ENCODE results near the gene ABCC1. TPM values are rescaled to one million over a fixed set of nuclear protein-coding genes. Genes with fewer than 3 reads are reported as not detected.

Gene ABCC1
- total and polyA plus RNA-seq, 2 donors: 11.6 to 18.1 TPM

DNA sequence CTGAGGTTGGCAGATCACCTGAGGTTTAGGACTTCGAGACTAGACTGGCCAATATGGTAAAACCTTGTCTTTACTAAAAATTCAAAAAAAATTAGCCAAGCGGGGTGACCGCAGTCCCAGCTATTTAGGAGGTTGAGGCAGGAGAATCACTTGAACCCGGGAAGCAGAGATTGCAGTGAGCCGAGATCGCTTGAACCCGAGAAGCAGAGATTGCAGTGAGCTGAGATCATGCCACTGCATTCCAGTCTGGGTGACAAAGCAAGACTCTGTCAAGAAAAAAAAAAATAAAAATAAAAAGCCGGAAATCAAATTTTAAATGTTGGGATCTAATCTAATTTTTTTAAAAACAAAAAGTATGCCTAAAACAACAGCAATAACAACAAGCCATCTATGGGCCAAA lies 56.3 kb downstream of the ABCC1 start:
- H3K27ac ChIP-seq (ENCODE audit: low read depth in 1 of 2, low read length in 1 of 2): no peak overlapping the region
- no peak overlapping the region for H3K4me3 ChIP-seq (ENCODE audit: low read length in 2 of 2)
- no peak for DNase-seq (ENCODE audit: low read depth in 6 of 9, low spot score in 9 of 9)
- WGBS: 98% methylated on average over 8 of the region's 8 CpGs
- H3K36me3 ChIP-seq (ENCODE audit: control insufficient read depth in 2 of 2, insufficient read depth in 2 of 2, low read length in 1 of 2): peaks cover 13 to 20% of the 10 kb centered on the region in 2 donors
- H3K9me3 ChIP-seq (ENCODE audit: control insufficient read depth in 2 of 2, insufficient read depth in 1 of 2, low read length in 1 of 2): no peaks in the 10 kb centered on the region
- no peaks in the 10 kb centered on the region for H3K27me3 ChIP-seq (ENCODE audit: control insufficient read depth in 2 of 2, insufficient read depth in 1 of 2, low read length in 1 of 2)
- H3K4me1 ChIP-seq (ENCODE audit: control insufficient read depth in 2 of 2, insufficient read depth in 2 of 2, low read length in 2 of 2): peaks cover 14 to 15% of the 10 kb centered on the region in 2 donors

DNA sequence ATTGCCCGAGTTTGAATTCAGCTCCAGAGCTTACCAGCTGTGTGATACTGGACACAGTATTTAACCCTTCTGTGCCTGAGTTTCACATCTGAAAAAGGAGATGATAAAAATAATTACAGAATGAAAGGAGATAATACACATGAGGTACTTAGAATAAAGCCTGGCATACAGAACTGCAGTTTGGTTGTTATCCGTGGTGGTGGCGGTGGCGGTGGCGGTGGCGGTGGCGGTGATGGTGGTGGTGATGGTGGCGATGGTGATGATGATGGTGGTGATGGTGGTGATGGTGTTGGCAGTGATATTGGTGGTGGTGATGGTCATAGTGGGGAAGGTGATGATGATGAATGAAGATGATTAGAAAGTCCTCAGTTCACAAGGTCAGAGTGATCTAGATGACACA lies 57.2 kb downstream of the ABCC1 start:
- peak overlapping the region in 1 of 2 donors; percentile 82 for H3K27ac ChIP-seq (ENCODE audit: low read depth in 1 of 2, low read length in 1 of 2)

DNA sequence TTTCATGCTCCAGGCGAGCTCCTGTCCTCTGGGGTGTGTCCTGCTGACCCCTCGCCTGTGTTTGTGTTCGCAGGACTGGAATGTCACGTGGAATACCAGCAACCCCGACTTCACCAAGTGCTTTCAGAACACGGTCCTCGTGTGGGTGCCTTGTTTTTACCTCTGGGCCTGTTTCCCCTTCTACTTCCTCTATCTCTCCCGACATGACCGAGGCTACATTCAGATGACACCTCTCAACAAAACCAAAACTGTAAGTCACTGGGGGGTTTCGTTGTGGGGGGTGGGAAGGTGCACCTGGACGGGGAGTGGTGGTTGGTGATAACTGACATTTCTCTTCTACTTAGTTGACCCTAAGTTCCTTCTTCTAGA lies 58.3 kb downstream of the ABCC1 start:
- WGBS: 6% methylated on average over 11 of the region's 11 CpGs

More for the DNA sequence above, 57.2 kb downstream of the ABCC1 start:
- H3K9me3 ChIP-seq (ENCODE audit: control insufficient read depth in 2 of 2, insufficient read depth in 1 of 2, low read length in 1 of 2): no peaks in the 10 kb centered on the region
- no peaks in the 10 kb centered on the region for H3K27me3 ChIP-seq (ENCODE audit: control insufficient read depth in 2 of 2, insufficient read depth in 1 of 2, low read length in 1 of 2)
- H3K36me3 ChIP-seq (ENCODE audit: control insufficient read depth in 2 of 2, insufficient read depth in 2 of 2, low read length in 1 of 2): peaks cover 13 to 26% of the 10 kb centered on the region in 2 donors
- no peak overlapping the region for H3K4me3 ChIP-seq (ENCODE audit: low read length in 2 of 2)
- peaks cover 14 to 15% of the 10 kb centered on the region in 2 donors for H3K4me1 ChIP-seq (ENCODE audit: control insufficient read depth in 2 of 2, insufficient read depth in 2 of 2, low read length in 2 of 2)
- 98% methylated on average over 8 of the region's 8 CpGs for WGBS
- no peak for DNase-seq (ENCODE audit: low read depth in 6 of 9, low spot score in 9 of 9)

DNA sequence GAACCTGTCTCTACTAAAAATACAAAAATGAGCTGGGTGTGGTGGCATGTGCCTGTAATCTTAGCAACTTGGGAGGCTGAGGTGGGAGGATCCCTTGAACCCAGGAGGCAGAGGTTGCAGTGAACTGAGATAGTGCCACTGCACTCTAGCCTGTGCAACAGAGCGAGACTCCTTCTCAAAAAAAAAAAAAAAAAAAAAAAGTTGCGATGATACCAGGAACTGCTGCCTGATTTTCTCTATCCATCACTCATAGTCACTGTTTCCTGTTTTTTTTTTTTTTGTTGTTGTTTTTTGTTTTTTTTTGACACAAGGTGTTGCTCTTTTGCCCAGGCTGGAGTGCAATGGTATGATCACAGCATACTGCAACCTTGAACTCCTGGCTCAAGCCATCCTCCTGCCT lies 59.2 kb downstream of the ABCC1 start:
- 93% methylated on average over 2 of the region's 2 CpGs for WGBS
- Histone ChIP-seq H3K27ac (ENCODE audit: low read depth in 1 of 2, low read length in 1 of 2) (peak overlapping the region in 1 of 2 donors; percentile 26), H3K9me3 (ENCODE audit: control insufficient read depth in 2 of 2, insufficient read depth in 1 of 2, low read length in 1 of 2) (no peaks in the 10 kb centered on the region), H3K36me3 (ENCODE audit: control insufficient read depth in 2 of 2, insufficient read depth in 2 of 2, low read length in 1 of 2) (peaks cover 19 to 29% of the 10 kb centered on the region in 2 donors), H3K4me3 (ENCODE audit: low read length in 2 of 2) (no peak overlapping the region), H3K27me3 (ENCODE audit: control insufficient read depth in 2 of 2, insufficient read depth in 1 of 2, low read length in 1 of 2) (no peaks in the 10 kb centered on the region), H3K4me1 (ENCODE audit: control insufficient read depth in 2 of 2, insufficient read depth in 2 of 2, low read length in 2 of 2) (peaks cover 11 to 15% of the 10 kb centered on the region in 2 donors)
- no peak for DNase-seq (ENCODE audit: low read depth in 6 of 9, low spot score in 9 of 9)

More for the DNA sequence above, 58.3 kb downstream of the ABCC1 start:
- no peaks in the 10 kb centered on the region for H3K9me3 ChIP-seq (ENCODE audit: control insufficient read depth in 2 of 2, insufficient read depth in 1 of 2, low read length in 1 of 2)
- H3K36me3 ChIP-seq (ENCODE audit: control insufficient read depth in 2 of 2, insufficient read depth in 2 of 2, low read length in 1 of 2): peaks cover 19 to 26% of the 10 kb centered on the region in 2 donors
- H3K4me1 ChIP-seq (ENCODE audit: control insufficient read depth in 2 of 2, insufficient read depth in 2 of 2, low read length in 2 of 2): peaks cover 11 to 15% of the 10 kb centered on the region in 2 donors
- H3K4me3 ChIP-seq (ENCODE audit: low read length in 2 of 2): no peak overlapping the region
- DNase-seq (ENCODE audit: low read depth in 6 of 9, low spot score in 9 of 9): peak in 8 of 9 donors; percentile 16 to 64 (median 27)
- H3K27ac ChIP-seq (ENCODE audit: low read depth in 1 of 2, low read length in 1 of 2): peak overlapping the region; percentile 82 to 83
- H3K27me3 ChIP-seq (ENCODE audit: control insufficient read depth in 2 of 2, insufficient read depth in 1 of 2, low read length in 1 of 2): no peaks in the 10 kb centered on the region

DNA sequence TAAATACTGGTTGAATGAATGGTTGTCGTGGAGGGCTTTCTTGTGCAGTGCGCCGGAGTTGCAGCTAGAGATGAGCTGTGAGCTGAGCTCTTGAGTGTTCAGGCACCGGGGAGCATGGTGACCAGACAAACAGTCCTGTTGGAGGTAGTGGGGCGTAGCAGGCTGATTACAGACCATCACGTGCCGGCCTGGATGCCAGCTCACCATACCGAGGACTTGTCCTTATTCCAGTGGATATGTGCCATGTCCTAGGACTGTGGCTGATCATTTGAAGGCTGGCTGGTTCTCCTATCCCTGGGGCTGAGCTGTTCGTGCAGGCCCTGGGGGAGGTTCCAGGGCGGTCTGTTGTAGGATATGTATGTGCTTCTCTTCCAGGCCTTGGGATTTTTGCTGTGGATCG lies 60.0 kb downstream of the ABCC1 start:
- H3K9me3 ChIP-seq (ENCODE audit: control insufficient read depth in 2 of 2, insufficient read depth in 1 of 2, low read length in 1 of 2): no peaks in the 10 kb centered on the region
- DNase-seq (ENCODE audit: low read depth in 6 of 9, low spot score in 9 of 9): no peak
- H3K27me3 ChIP-seq (ENCODE audit: control insufficient read depth in 2 of 2, insufficient read depth in 1 of 2, low read length in 1 of 2): no peaks in the 10 kb centered on the region
- peaks cover 11 to 15% of the 10 kb centered on the region in 2 donors for H3K4me1 ChIP-seq (ENCODE audit: control insufficient read depth in 2 of 2, insufficient read depth in 2 of 2, low read length in 2 of 2)
- no peak overlapping the region for H3K27ac ChIP-seq (ENCODE audit: low read depth in 1 of 2, low read length in 1 of 2)
- H3K36me3 ChIP-seq (ENCODE audit: control insufficient read depth in 2 of 2, insufficient read depth in 2 of 2, low read length in 1 of 2): peaks cover 19 to 33% of the 10 kb centered on the region in 2 donors
- 96% methylated on average over 11 of the region's 11 CpGs for WGBS
- no peak overlapping the region for H3K4me3 ChIP-seq (ENCODE audit: low read length in 2 of 2)

DNA sequence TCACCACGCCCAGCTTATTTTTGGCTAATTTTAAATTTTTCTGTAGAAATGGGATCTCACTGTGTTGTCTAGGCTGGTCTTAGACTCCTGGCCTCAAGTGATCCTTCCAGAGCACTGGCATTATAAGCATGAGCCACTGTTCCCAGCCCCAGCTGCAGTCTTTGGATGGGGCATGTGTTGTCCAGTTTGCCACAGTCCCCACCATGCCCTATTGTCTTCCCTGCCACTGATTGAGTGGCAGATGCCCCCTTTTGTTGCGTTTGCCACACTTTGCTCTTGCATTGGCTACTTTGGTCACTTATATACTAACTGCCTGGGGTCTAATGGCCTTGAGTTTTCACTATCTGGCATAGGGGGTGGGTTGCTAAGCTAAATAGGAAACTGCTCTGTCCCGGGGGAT lies 60.8 kb downstream of the ABCC1 start:
- 98% methylated on average over 3 of the region's 3 CpGs for WGBS
- no peak for DNase-seq (ENCODE audit: low read depth in 6 of 9, low spot score in 9 of 9)
- H3K27ac ChIP-seq (ENCODE audit: low read depth in 1 of 2, low read length in 1 of 2): peak overlapping the region in 1 of 2 donors; percentile 47
- no peaks in the 10 kb centered on the region for H3K27me3 ChIP-seq (ENCODE audit: control insufficient read depth in 2 of 2, insufficient read depth in 1 of 2, low read length in 1 of 2)
- H3K4me1 ChIP-seq (ENCODE audit: control insufficient read depth in 2 of 2, insufficient read depth in 2 of 2, low read length in 2 of 2): peaks cover 11 to 15% of the 10 kb centered on the region in 2 donors
- H3K36me3 ChIP-seq (ENCODE audit: control insufficient read depth in 2 of 2, insufficient read depth in 2 of 2, low read length in 1 of 2): peaks cover 19 to 37% of the 10 kb centered on the region in 2 donors
- no peaks in the 10 kb centered on the region for H3K9me3 ChIP-seq (ENCODE audit: control insufficient read depth in 2 of 2, insufficient read depth in 1 of 2, low read length in 1 of 2)
- no peak overlapping the region for H3K4me3 ChIP-seq (ENCODE audit: low read length in 2 of 2)

DNA sequence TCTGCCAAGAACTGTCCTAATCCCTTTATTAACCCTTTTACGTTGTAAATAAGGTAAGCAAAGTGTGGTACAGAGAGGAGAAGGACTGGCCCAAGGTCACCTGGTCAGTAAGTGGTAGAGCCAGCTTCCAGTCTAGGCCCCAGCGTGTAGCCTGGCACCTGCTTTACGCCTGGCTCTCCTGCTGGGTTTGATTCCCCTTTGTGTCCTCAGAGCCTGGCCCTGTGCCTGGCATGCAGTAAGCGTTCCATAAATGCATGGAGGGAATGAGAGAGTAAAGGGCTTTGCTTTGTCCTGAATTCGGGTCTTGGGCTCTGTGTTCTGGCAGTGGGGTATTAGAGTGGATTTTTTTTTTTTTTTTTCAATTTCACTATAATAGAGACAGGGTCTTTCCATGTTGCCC lies 62.7 kb downstream of the ABCC1 start:
- Histone ChIP-seq H3K36me3 (ENCODE audit: control insufficient read depth in 2 of 2, insufficient read depth in 2 of 2, low read length in 1 of 2) (peaks cover 27 to 56% of the 10 kb centered on the region in 2 donors), H3K27ac (ENCODE audit: low read depth in 1 of 2, low read length in 1 of 2) (no peak overlapping the region), H3K9me3 (ENCODE audit: control insufficient read depth in 2 of 2, insufficient read depth in 1 of 2, low read length in 1 of 2) (no peaks in the 10 kb centered on the region), H3K4me3 (ENCODE audit: low read length in 2 of 2) (no peak overlapping the region), H3K4me1 (ENCODE audit: control insufficient read depth in 2 of 2, insufficient read depth in 2 of 2, low read length in 2 of 2) (peaks cover 8 to 14% of the 10 kb centered on the region in 2 donors), H3K27me3 (ENCODE audit: control insufficient read depth in 2 of 2, insufficient read depth in 1 of 2, low read length in 1 of 2) (no peaks in the 10 kb centered on the region)
- no peak for DNase-seq (ENCODE audit: low read depth in 6 of 9, low spot score in 9 of 9)
- WGBS: over 99% methylated on average over 5 of the region's 5 CpGs

DNA sequence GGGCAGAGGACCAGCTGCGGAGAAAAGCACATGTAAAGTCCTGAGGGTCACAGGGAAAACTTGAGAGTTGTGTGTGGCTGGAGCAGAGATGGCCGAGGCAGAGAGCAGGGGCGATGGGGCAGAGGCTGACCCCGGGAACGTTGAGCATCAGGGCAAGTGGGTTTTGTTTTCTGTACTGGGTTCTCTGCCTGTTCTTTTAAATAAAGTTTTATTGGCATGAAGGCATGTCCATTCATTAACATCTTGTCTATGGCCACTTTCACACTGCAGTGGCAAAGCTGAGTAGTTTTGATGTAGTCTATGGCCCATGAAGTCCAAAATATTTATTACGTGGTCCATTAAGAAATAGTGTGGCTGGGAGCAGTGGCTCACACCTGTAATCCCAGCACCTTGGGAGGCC lies 64.4 kb downstream of the ABCC1 start:
- Histone ChIP-seq H3K4me1 (ENCODE audit: control insufficient read depth in 2 of 2, insufficient read depth in 2 of 2, low read length in 2 of 2) (no peaks in the 10 kb centered on the region), H3K27me3 (ENCODE audit: control insufficient read depth in 2 of 2, insufficient read depth in 1 of 2, low read length in 1 of 2) (no peaks in the 10 kb centered on the region), H3K36me3 (ENCODE audit: control insufficient read depth in 2 of 2, insufficient read depth in 2 of 2, low read length in 1 of 2) (peaks cover 35 to 67% of the 10 kb centered on the region in 2 donors), H3K4me3 (ENCODE audit: low read length in 2 of 2) (no peak overlapping the region), H3K27ac (ENCODE audit: low read depth in 1 of 2, low read length in 1 of 2) (no peak overlapping the region), H3K9me3 (ENCODE audit: control insufficient read depth in 2 of 2, insufficient read depth in 1 of 2, low read length in 1 of 2) (no peaks in the 10 kb centered on the region)
- no peak for DNase-seq (ENCODE audit: low read depth in 6 of 9, low spot score in 9 of 9)
- 97% methylated on average over 6 of the region's 6 CpGs for WGBS

DNA sequence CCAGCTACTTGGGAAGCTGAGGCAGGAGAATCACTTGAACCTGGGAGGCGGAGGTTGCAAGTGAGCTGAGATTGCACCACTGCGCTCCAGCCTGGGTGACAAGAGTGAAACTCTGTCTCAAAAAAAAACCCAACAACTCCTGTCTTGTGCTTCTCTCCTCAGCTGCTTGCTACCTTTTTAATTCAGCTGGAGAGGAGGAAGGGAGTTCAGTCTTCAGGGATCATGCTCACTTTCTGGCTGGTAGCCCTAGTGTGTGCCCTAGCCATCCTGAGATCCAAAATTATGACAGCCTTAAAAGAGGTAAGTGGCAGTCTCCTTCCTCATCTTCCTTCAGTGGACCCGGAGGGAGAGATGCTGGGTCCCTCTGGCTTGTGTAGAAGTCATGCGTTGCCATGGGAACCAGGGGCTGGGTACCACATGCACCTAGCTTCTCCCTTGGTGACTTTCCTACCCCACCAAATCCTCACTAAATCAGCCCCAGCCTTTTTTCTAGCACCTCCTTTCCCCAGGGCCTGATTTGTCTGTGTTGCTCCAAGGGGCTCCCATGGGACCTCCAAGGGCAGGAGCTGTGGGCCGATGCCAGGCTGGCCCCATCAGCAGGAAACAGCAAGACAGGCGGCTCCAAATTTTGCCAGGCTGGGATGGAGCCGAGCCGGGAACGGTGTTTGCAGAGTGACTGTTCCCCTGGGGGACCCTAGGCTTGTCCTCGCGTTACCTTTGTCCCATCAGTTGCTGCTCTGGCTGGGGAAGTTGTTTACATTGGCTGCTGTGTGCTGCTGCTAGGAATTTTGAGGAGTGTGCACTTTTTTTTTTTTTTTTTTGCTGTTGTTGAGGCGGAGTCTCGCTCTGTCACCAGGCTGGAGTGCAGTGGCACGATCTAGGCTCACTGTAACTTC lies 65.2 kb downstream of the ABCC1 start:
- no peak overlapping the region for H3K27ac ChIP-seq (ENCODE audit: low read depth in 1 of 2, low read length in 1 of 2)
- peaks cover 38 to 68% of the 10 kb centered on the region in 2 donors for H3K36me3 ChIP-seq (ENCODE audit: control insufficient read depth in 2 of 2, insufficient read depth in 2 of 2, low read length in 1 of 2)
- 93% methylated on average over 14 of the region's 14 CpGs for WGBS

More for the DNA sequence above, 65.2 kb downstream of the ABCC1 start:
- no peak overlapping the region for H3K4me3 ChIP-seq (ENCODE audit: low read length in 2 of 2)
- H3K4me1 ChIP-seq (ENCODE audit: control insufficient read depth in 2 of 2, insufficient read depth in 2 of 2, low read length in 2 of 2): no peaks in the 10 kb centered on the region
- H3K9me3 ChIP-seq (ENCODE audit: control insufficient read depth in 2 of 2, insufficient read depth in 1 of 2, low read length in 1 of 2): no peaks in the 10 kb centered on the region
- no peak for DNase-seq (ENCODE audit: low read depth in 6 of 9, low spot score in 9 of 9)
- H3K27me3 ChIP-seq (ENCODE audit: control insufficient read depth in 2 of 2, insufficient read depth in 1 of 2, low read length in 1 of 2): no peaks in the 10 kb centered on the region
